NAMALWA (cell line): Measurements from ENCODE around the gene PEX10.
A peak's percentile ranks its signal among the peaks of the same experiment; 100 is the strongest.
"Not testable (repeated sequence)": the region's sequence is repeated elsewhere in the genome, so short reads cannot be mapped to it uniquely, and the experiment has no call there.

Source experiments
- DNase-seq: peaks from one replicate; pipeline ENCODE4 v3.0.0-alpha.2; 2015; ENCODE audit warnings: low spot score

PEX10 gene

GRCh38 chr1:2443277-2444137 lies 31.1 kb upstream of the PEX10 start:
- DNase-seq = no peak

GRCh38 chr1:2442661-2443060 lies 30.3 kb upstream of the PEX10 start:
- no peak for DNase-seq

GRCh38 chr1:2441746-2442145 lies 29.4 kb upstream of the PEX10 start:
- no peak for DNase-seq

- not testable (repeated sequence) for DNase-seq
Measured at GRCh38 chr1:2440346-2440745, 28.0 kb upstream of the PEX10 start.

- DNase-seq = no peak
Measured at GRCh38 chr1:2439369-2439768, 27.0 kb upstream of the PEX10 start.

GRCh38 chr1:2438641-2439040 lies 26.3 kb upstream of the PEX10 start:
- no peak for DNase-seq

GRCh38 chr1:2438038-2438437 lies 25.7 kb upstream of the PEX10 start:
- DNase-seq = no peak

GRCh38 chr1:2437617-2438016 lies 25.3 kb upstream of the PEX10 start:
- no peak for DNase-seq

- no peak for DNase-seq
Measured at GRCh38 chr1:2436876-2437275, 24.5 kb upstream of the PEX10 start.

- DNase-seq = no peak
Measured at GRCh38 chr1:2435746-2436355, 23.5 kb upstream of the PEX10 start.

- DNase-seq = no peak
Measured at GRCh38 chr1:2435091-2435490, 22.7 kb upstream of the PEX10 start.

- DNase-seq = no peak
Measured at GRCh38 chr1:2433936-2434655, 21.7 kb upstream of the PEX10 start.

GRCh38 chr1:2433196-2433595 lies 20.8 kb upstream of the PEX10 start:
- DNase-seq = no peak

- DNase-seq = no peak
Measured at GRCh38 chr1:2432441-2432844, 20.1 kb upstream of the PEX10 start.

GRCh38 chr1:2431518-2431917 lies 19.2 kb upstream of the PEX10 start:
- DNase-seq = no peak

GRCh38 chr1:2431103-2431502 lies 18.7 kb upstream of the PEX10 start:
- DNase-seq = no peak

GRCh38 chr1:2430592-2430973 lies 18.2 kb upstream of the PEX10 start:
- no peak for DNase-seq

- peak; percentile 63 for DNase-seq
Measured at GRCh38 chr1:2429780-2430591, 17.6 kb upstream of the PEX10 start.

- no peak for DNase-seq
Measured at GRCh38 chr1:2428490-2428889, 16.1 kb upstream of the PEX10 start.

- DNase-seq = no peak
Measured at GRCh38 chr1:2427976-2428375, 15.6 kb upstream of the PEX10 start.

- no peak for DNase-seq
Measured at GRCh38 chr1:2427051-2427450, 14.7 kb upstream of the PEX10 start.

- no peak for DNase-seq
Measured at GRCh38 chr1:2426540-2426939, 14.2 kb upstream of the PEX10 start.
